SK-N-MC (cell line): ENCODE results near the gene DENND2D.

Experiments
- EZH2 ChIP-seq: fragments of 200-600 bp; sonication (generic); IDR thresholded peaks from one replicate; pipeline ENCODE4 v1.6.1; 2017; ENCODE audit warnings: antibody characterized with exemption
- FOXP2 ChIP-seq: optimal IDR thresholded peaks from 2 replicates; pipeline ENCODE3; 2011; ENCODE audit warnings: mild to moderate bottlenecking, moderate library complexity; ENCODE audit not compliant: insufficient read depth; ENCODE audit errors: extremely low read length, control extremely low read depth
- POLR2AphosphoS5 ChIP-seq: IDR thresholded peaks from 2 replicates; pipeline ENCODE4 v1.6.1; 2012; ENCODE audit warnings: mild to moderate bottlenecking, low read depth, low read length, borderline replicate concordance

GRCh38 chr1:111183308-111184069 lies 17.0 kb downstream of the DENND2D start:
- TF ChIP-seq EZH2 (no peak), POLR2AphosphoS5 (no peak), FOXP2 (no peak)
